Measurements from ENCODE around the gene PRR20G.

Gene PRR20G

GRCh38 chr3:127264794-127265514 is 22.9 kb downstream of the PRR20G start:
- Mint-ChIP-seq H3K36me3 (ENCODE audit: low read depth) (no peaks in the 10 kb centered on the region), H3K4me1 (no peaks in the 10 kb centered on the region), H3K27ac (no peak overlapping the region), H3K4me3 (no peak overlapping the region), H3K9me3 (peaks cover 16% of the 10 kb centered on the region), H3K27me3 (ENCODE audit: low read depth) (peaks cover 15% of the 10 kb centered on the region)
- TF ChIP-seq CTCF (IDR thresholded peaks at IDR 0.05; ENCODE audit: unreplicated experiment in 3 of 3): no peak

- H3K9me3 Mint-ChIP-seq: peaks cover 10% of the 10 kb centered on the region
- no peak overlapping the region for H3K4me3 Mint-ChIP-seq
- H3K27me3 Mint-ChIP-seq (ENCODE audit: low read depth): peaks cover 20% of the 10 kb centered on the region
- no peak overlapping the region for H3K27ac Mint-ChIP-seq
- no peaks in the 10 kb centered on the region for H3K36me3 Mint-ChIP-seq (ENCODE audit: low read depth)
- TF ChIP-seq CTCF (IDR thresholded peaks at IDR 0.05; ENCODE audit: unreplicated experiment in 3 of 3): no peak
- H3K4me1 Mint-ChIP-seq: no peaks in the 10 kb centered on the region
Observed at GRCh38 chr3:127264292-127264691, 23.6 kb downstream of the PRR20G start.

- Mint-ChIP-seq H3K36me3 (ENCODE audit: low read depth) (no peaks in the 10 kb centered on the region), H3K27ac (no peak overlapping the region), H3K4me1 (no peaks in the 10 kb centered on the region), H3K4me3 (no peak overlapping the region), H3K27me3 (ENCODE audit: low read depth) (peaks cover 21% of the 10 kb centered on the region), H3K9me3 (peaks cover 8% of the 10 kb centered on the region)
- TF ChIP-seq CTCF (IDR thresholded peaks at IDR 0.05; ENCODE audit: unreplicated experiment in 3 of 3): no peak
Observed at GRCh38 chr3:127263586-127264231, 24.1 kb downstream of the PRR20G start.

- peaks cover 24% of the 10 kb centered on the region for H3K27me3 Mint-ChIP-seq (ENCODE audit: low read depth)
- H3K36me3 Mint-ChIP-seq (ENCODE audit: low read depth): no peaks in the 10 kb centered on the region
Observed at GRCh38 chr3:127263037-127263436, 24.8 kb downstream of the PRR20G start.

GRCh38 chr3:127262533-127262932 is 25.3 kb downstream of the PRR20G start:
- Mint-ChIP-seq H3K4me3 (no peak overlapping the region), H3K36me3 (ENCODE audit: low read depth) (no peaks in the 10 kb centered on the region), H3K27me3 (ENCODE audit: low read depth) (peaks cover 26% of the 10 kb centered on the region), H3K9me3 (peaks cover 4% of the 10 kb centered on the region), H3K4me1 (no peaks in the 10 kb centered on the region), H3K27ac (no peak overlapping the region)
- no peak for TF ChIP-seq CTCF (IDR thresholded peaks at IDR 0.05; ENCODE audit: unreplicated experiment in 3 of 3)

More at GRCh38 chr3:127263037-127263436, 24.8 kb downstream of the PRR20G start:
- no peaks in the 10 kb centered on the region for H3K4me1 Mint-ChIP-seq
- no peak overlapping the region for H3K27ac Mint-ChIP-seq
- H3K4me3 Mint-ChIP-seq: no peak overlapping the region
- no peak for TF ChIP-seq CTCF (IDR thresholded peaks at IDR 0.05; ENCODE audit: unreplicated experiment in 3 of 3)
- H3K9me3 Mint-ChIP-seq: peaks cover 4% of the 10 kb centered on the region

GRCh38 chr3:127261925-127262324 is 25.9 kb downstream of the PRR20G start:
- peaks cover 1% of the 10 kb centered on the region for H3K9me3 Mint-ChIP-seq
- H3K4me1 Mint-ChIP-seq: no peaks in the 10 kb centered on the region
- no peak for TF ChIP-seq CTCF (IDR thresholded peaks at IDR 0.05; ENCODE audit: unreplicated experiment in 3 of 3)
- no peak overlapping the region for H3K27ac Mint-ChIP-seq
- no peaks in the 10 kb centered on the region for H3K36me3 Mint-ChIP-seq (ENCODE audit: low read depth)
- H3K27me3 Mint-ChIP-seq (ENCODE audit: low read depth): peaks cover 26% of the 10 kb centered on the region
- H3K4me3 Mint-ChIP-seq: no peak overlapping the region

Measured in nephron (organoid).